H1 (cell line): ENCODE results near the gene TGIF1. TPM values are rescaled to one million over a fixed set of nuclear protein-coding genes. Genes with fewer than 3 reads are reported as not detected.

Source experiments
- CTCF ChIA-PET: fragments of 300-600 bp; sonication (Branson Sonifier 250); formaldehyde crosslinking; loops from one replicate; lab custom pipeline; 2021; ENCODE audit not compliant: partially characterized antibody; lab: Charles Lee
- POLR2A ChIA-PET: fragments of 300-600 bp; sonication (Branson Sonifier 250); formaldehyde crosslinking; loops from one replicate; lab custom pipeline; 2021; ENCODE audit warnings: inconsistent platforms; ENCODE audit not compliant: partially characterized antibody; lab: Charles Lee
- DNase-seq, 2 experiments: peaks; one replicate each; pipeline versions ENCODE4 v3.0.0 to v3.0.0-alpha.2; 2010 to 2022; ENCODE audit warnings: low spot score in 2 of 2, low read depth in 1 of 2, mixed read lengths in 1 of 2
- FAIRE-seq: peaks from 2 replicates; lab custom pipeline; 2011; peaks lifted over from hg19 to GRCh38; lab: Jason Lieb, UNC
- H2AFZ ChIP-seq: 2 replicates; pipeline ENCODE4 v1.8.1; 2012; ENCODE audit warnings: low read length, inconsistent platforms
- H2AK5ac ChIP-seq: 2 replicates; pipeline ENCODE4 v1.6.1; 2013; ENCODE audit warnings: low read depth, low read length
- H2BK120ac ChIP-seq: replicated peaks from 2 replicates; pipeline ENCODE3; 2013; ENCODE audit warnings: low read depth, low read length, inconsistent platforms
- H2BK12ac ChIP-seq: 2 replicates; pipeline ENCODE4 v1.6.1; 2013; ENCODE audit warnings: low read depth, low read length
- H2BK15ac ChIP-seq: 2 replicates; pipeline ENCODE4 v1.6.1; 2013; ENCODE audit warnings: low read length
- H2BK20ac ChIP-seq: 2 replicates; pipeline ENCODE4 v1.6.1; 2013; ENCODE audit warnings: low read length
- H2BK5ac ChIP-seq: 2 replicates; pipeline ENCODE4 v1.6.1; 2013; ENCODE audit warnings: low read depth, low read length
- H3K14ac ChIP-seq: 2 replicates; pipeline ENCODE4 v1.6.1; 2013; ENCODE audit warnings: inconsistent platforms; ENCODE audit not compliant: insufficient read length
- H3K18ac ChIP-seq: 2 replicates; pipeline ENCODE4 v1.6.1; 2013; ENCODE audit warnings: low read length; ENCODE audit errors: extremely low read depth
- H3K23ac ChIP-seq: 2 replicates; pipeline ENCODE4 v1.6.1; 2013; ENCODE audit warnings: inconsistent platforms; ENCODE audit not compliant: insufficient read length
- H3K23me2 ChIP-seq: 2 replicates; pipeline ENCODE4 v1.6.1; 2013; ENCODE audit warnings: low read depth, low read length
- H3K27ac ChIP-seq: 2 replicates; pipeline ENCODE4 v1.6.1; 2011; ENCODE audit warnings: low read depth, low read length, inconsistent platforms
- H3K27me3 ChIP-seq, 4 experiments: replicated peaks in 1 of 4; 1 replicate in 1 of 4; 2 replicates in 3 of 4; pipeline versions ENCODE4 v1.6.1 to v1.8.1; 2011 to 2013; ENCODE audit warnings: low read length in 3 of 4, mild to moderate bottlenecking in 3 of 4, inconsistent platforms in 2 of 4, mixed read lengths in 2 of 4, moderate library complexity in 1 of 4; ENCODE audit not compliant: control insufficient read depth in 3 of 4, insufficient read depth in 3 of 4; ENCODE audit errors: extremely low read depth in 1 of 4
- H3K36me3 ChIP-seq, 4 experiments: 2 replicates each; pipeline versions ENCODE4 v1.6.1 to v1.8.1; 2011 to 2013; ENCODE audit warnings: mild to moderate bottlenecking in 4 of 4, low read length in 3 of 4, moderate library complexity in 2 of 4, control low read depth in 1 of 4, inconsistent platforms in 1 of 4; ENCODE audit not compliant: insufficient read depth in 4 of 4, control insufficient read depth in 2 of 4
- H3K4ac ChIP-seq: replicated peaks from 2 replicates; pipeline ENCODE3; 2013; ENCODE audit warnings: low read length, low read depth, mixed read lengths, inconsistent platforms; ENCODE audit not compliant: insufficient read length
- H3K4me1 ChIP-seq, 4 experiments: replicated peaks in 1 of 4; 1 replicate in 1 of 4; 2 replicates in 3 of 4; pipeline versions ENCODE4 v1.6.1 to v1.8.1; 2011 to 2013; ENCODE audit warnings: low read length in 3 of 4, inconsistent platforms in 2 of 4, mixed read lengths in 1 of 4; ENCODE audit not compliant: insufficient read depth in 4 of 4, control insufficient read depth in 3 of 4
- H3K4me2 ChIP-seq, 2 experiments: 2 replicates each; pipeline versions ENCODE4 v1.6.1 to v1.8.1; 2011 to 2013; ENCODE audit warnings: low read depth in 2 of 2, low read length in 2 of 2, control low read depth in 1 of 2, inconsistent platforms in 1 of 2, mild to moderate bottlenecking in 1 of 2; ENCODE audit not compliant: insufficient read depth in 1 of 2
- H3K4me3 ChIP-seq, 4 experiments: fragments of 200-600, 300-600 bp in 1 of 4; sonication (generic), shearing (Covaris generic), sonication (Bioruptor Twin) in 1 of 4; 2 replicates each; pipeline versions ENCODE4 v1.5.1 to v1.8.1; 2011 to 2016; ENCODE audit warnings: low read length in 4 of 4, low read depth in 3 of 4, control low read depth in 2 of 4, inconsistent platforms in 2 of 4, mild to moderate bottlenecking in 2 of 4, mixed read lengths in 1 of 4, moderate library complexity in 1 of 4; ENCODE audit not compliant: insufficient read depth in 2 of 4; ENCODE audit errors: extremely low read depth in 1 of 4
- H3K56ac ChIP-seq: replicated peaks from 2 replicates; pipeline ENCODE3; 2013; ENCODE audit warnings: low read depth, mild to moderate bottlenecking, mixed read lengths, low read length, inconsistent platforms; ENCODE audit not compliant: insufficient read length
- H3K79me1 ChIP-seq: 2 replicates; pipeline ENCODE4 v1.6.1; 2013; ENCODE audit warnings: low read depth, low read length, control low read depth
- H3K79me2 ChIP-seq, 2 experiments: 2 replicates each; pipeline versions ENCODE4 v1.6.1 to v1.8.1; 2012 to 2013; ENCODE audit warnings: low read length in 2 of 2, mild to moderate bottlenecking in 2 of 2, inconsistent platforms in 1 of 2; ENCODE audit not compliant: insufficient read depth in 2 of 2, control insufficient read depth in 1 of 2
- H3K9ac ChIP-seq, 4 experiments: replicated peaks in 1 of 4; 1 replicate in 1 of 4; 2 replicates in 3 of 4; pipeline versions ENCODE4 v1.6.1 to v1.8.1; 2011 to 2013; ENCODE audit warnings: low read depth in 3 of 4, low read length in 3 of 4, control low read depth in 2 of 4, mild to moderate bottlenecking in 2 of 4, moderate library complexity in 2 of 4, inconsistent platforms in 1 of 4; ENCODE audit errors: extremely low read depth in 1 of 4
- H3K9me3 ChIP-seq, 2 experiments: 2 replicates each; pipeline versions ENCODE4 v1.6.1 to v1.8.1; 2012 to 2013; ENCODE audit warnings: mild to moderate bottlenecking in 2 of 2, moderate library complexity in 2 of 2, control low read depth in 1 of 2, inconsistent platforms in 1 of 2, low read depth in 1 of 2, low read length in 1 of 2, mixed read lengths in 1 of 2; ENCODE audit not compliant: insufficient read depth in 2 of 2
- H4K20me1 ChIP-seq, 2 experiments: replicated peaks in 1 of 2; 2 replicates each; pipeline versions ENCODE3 to v1.8.1; 2011 to 2013; ENCODE audit warnings: inconsistent platforms in 2 of 2, low read length in 2 of 2, mild to moderate bottlenecking in 1 of 2; ENCODE audit not compliant: insufficient read depth in 2 of 2, control insufficient read depth in 1 of 2
- H4K5ac ChIP-seq: 2 replicates; pipeline ENCODE4 v1.6.1; 2013; ENCODE audit warnings: low read length, low read depth, mixed read lengths, inconsistent platforms; ENCODE audit not compliant: insufficient read length
- H4K8ac ChIP-seq: 2 replicates; pipeline ENCODE4 v1.8.0; 2013; ENCODE audit warnings: mild to moderate bottlenecking, moderate library complexity, low read length, inconsistent platforms; ENCODE audit not compliant: insufficient read depth; ENCODE audit errors: extremely low read depth
- H4K91ac ChIP-seq: replicated peaks from 2 replicates; pipeline ENCODE3; 2013; ENCODE audit warnings: low read length, mixed read lengths, inconsistent platforms; ENCODE audit not compliant: insufficient read length
- GABPA ChIP-seq: IDR thresholded peaks from 2 replicates; pipeline ENCODE4 v1.6.1; 2011; ENCODE audit warnings: mild to moderate bottlenecking, low read length, moderate library complexity, borderline replicate concordance; ENCODE audit not compliant: insufficient read depth
- POU5F1 ChIP-seq: IDR thresholded peaks from 2 replicates; pipeline ENCODE4 v1.6.1; 2011; ENCODE audit warnings: low read depth, mild to moderate bottlenecking, low read length, moderate library complexity
- RBBP5 ChIP-seq: IDR thresholded peaks from 2 replicates; pipeline ENCODE4 v1.7.1; 2012; ENCODE audit warnings: low read depth, mild to moderate bottlenecking, inconsistent platforms, low read length, moderate library complexity, borderline replicate concordance
- SP2 ChIP-seq: IDR thresholded peaks from 2 replicates; pipeline ENCODE4 v1.6.1; 2012; ENCODE audit warnings: mild to moderate bottlenecking, low read length, inconsistent platforms
- WGBS, 2 experiments: shearing (Covaris generic) in 1 of 2; methylation state at CpG; one replicate each; pipeline versions ENCODE4 v1.1.6 to v1.1.7; 2013 to 2015; ENCODE audit warnings: low lambda C conversion rate in 2 of 2, mixed read lengths in 2 of 2, inconsistent platforms in 1 of 2, low coverage in 1 of 2, missing lambda C conversion rate in 1 of 2; ENCODE audit not compliant: insufficient replicate concordance in 2 of 2, insufficient coverage in 1 of 2, insufficient read length in 1 of 2; ENCODE audit errors: extremely low coverage in 1 of 2, missing lambda C conversion rate in 1 of 2; 5-methylcytosine and 5-hydroxymethylcytosine counted together
- polyA plus RNA-seq, 7 experiments: library from polyadenylated mRNA; depleted of rRNA in 3 of 7; stranded (reverse) in 5 of 7; unstranded in 2 of 7; fragments of >200 nt in 5 of 7; fragments of 200-250 nt in 2 of 7; gene quantifications; 1 replicate in 5 of 7; 2 replicates in 1 of 7; 4 replicates in 1 of 7; pipeline versions ENCODE4 v1.2.1 to v1.2.3, GENCODE V29; 2011 to 2013; ENCODE audit warnings: missing spikeins in 2 of 7, mixed read lengths in 2 of 7
- total RNA-seq: library from RNA; stranded (reverse); fragmentation: NEBNext Ultra II Directional; extraction: Animal tissue kit (Norgen Biotek cat#: 25700); gene quantifications from 2 replicates; pipeline ENCODE4 v1.2.1, GENCODE V29; 2021

TGIF1 gene
- total and polyA plus RNA-seq, 2 of the 8 experiments (the other 6 are each of a cell fraction or from before 2014, with no cell fraction given), result 256 to 262 TPM

- CTCF ChIA-PET, result interaction anchor here (0.6 to 1.4 kb wide), 4 partner anchors 159 to 1315 kb away, joined by 3 to 8 read pairs (median 4); no protein-coding TSS in a partner anchor
- WGBS, 2 experiments, result 97% methylated on average over 4 of the region's 4 CpGs; no CpG with 5 or more reads in 1 of the 2 experiments
These were observed 15.3 kb upstream of the TGIF1 start for GRCh38 chr18:3434685-3435084.

More at GRCh38 chr18:3434685-3435084, 15.3 kb upstream of the TGIF1 start:
- Histone ChIP-seq H2AFZ (no peak overlapping the region), H4K8ac (no peak overlapping the region), H2BK12ac (no peak overlapping the region), H3K4ac (no peak overlapping the region), H2BK15ac (no peak overlapping the region), H4K91ac (no peak overlapping the region), H3K4me1 (no peaks in the 10 kb centered on the region), H3K27ac (no peak overlapping the region), H2BK20ac (no peak overlapping the region), H3K79me2 (no peaks in the 10 kb centered on the region), H4K20me1 (no peaks in the 10 kb centered on the region), H3K23ac (no peak overlapping the region), H2BK5ac (no peak overlapping the region), H3K79me1 (no peaks in the 10 kb centered on the region), H4K5ac (no peak overlapping the region), H3K27me3 (no peaks in the 10 kb centered on the region), H2BK120ac (no peak overlapping the region), H3K9me3 (no peaks in the 10 kb centered on the region), H3K18ac (no peak overlapping the region), H3K4me3 (no peak overlapping the region), H3K9ac (no peak overlapping the region), H3K23me2 (no peaks in the 10 kb centered on the region; the same call in 1 of the 2 replicates), H3K56ac (no peak overlapping the region), H3K4me2 (no peak overlapping the region), H2AK5ac (no peak overlapping the region), H3K36me3 (no peaks in the 10 kb centered on the region), H3K14ac (no peak overlapping the region)
- TF ChIP-seq RBBP5 (no peak), POU5F1 (no peak), GABPA (no peak), SP2 (no peak)
- DNase-seq (no peak), FAIRE-seq (no peak)
- POLR2A ChIA-PET, result interaction anchor here (0.7 to 2.2 kb wide), 2 partner anchors 13 to 53 kb away, joined by 4 to 7 read pairs; no protein-coding TSS in a partner anchor
